PC-3 (cell line): Measurements from ENCODE around the gene UPF2. TPM values are rescaled to one million over a fixed set of nuclear protein-coding genes. Genes with fewer than 3 reads are reported as not detected.

Source experiments
- ATAC-seq: fragments of 200-7000 bp; cut with Tn5 transposase; 2 replicates; pipeline ENCODE4 v1.9.1; 2020; ENCODE audit warnings: mild to moderate bottlenecking, moderate library complexity
- BruUV-seq: library from RNA; stranded (reverse); fragments of 400-500 nt; replicated peaks from 2 replicates; lab custom pipeline; 2021; lab: Mats Ljungman, UMichigan
- CTCF ChIA-PET: fragments of 300-600 bp; sonication (Branson Sonifier 250); formaldehyde crosslinking; loops from one replicate; lab custom pipeline; 2022; ENCODE audit warnings: antibody characterized with exemption; lab: Charles Lee
- POLR2A ChIA-PET: fragments of 300-600 bp; sonication (Branson Sonifier 250); formaldehyde crosslinking; loops from one replicate; lab custom pipeline; 2022; ENCODE audit warnings: antibody characterized with exemption; ENCODE audit not compliant: unreplicated experiment; lab: Charles Lee
- DNase-seq: peaks from one replicate; pipeline ENCODE4 v3.0.0-alpha.2; 2015
- H2AFZ ChIP-seq: fragments of 300-600 bp; sonication (generic); 2 replicates; pipeline ENCODE4 v1.6.0; 2016; ENCODE audit warnings: antibody characterized with exemption, low read length
- H3F3A ChIP-seq: fragments of 300-600 bp; sonication (generic); one replicate; pipeline ENCODE4 v1.6.0; 2017; ENCODE audit warnings: antibody characterized with exemption, low read length, control low read depth, mild to moderate bottlenecking; ENCODE audit not compliant: unreplicated experiment
- H3K27ac ChIP-seq: fragments of 300-600 bp; sonication (generic); 2 replicates; pipeline ENCODE4 v1.5.1; 2016; ENCODE audit warnings: mild to moderate bottlenecking, low read length
- H3K27me3 ChIP-seq: fragments of 300-600 bp; sonication (generic); 2 replicates; pipeline ENCODE4 v1.6.1; 2016; ENCODE audit warnings: low read length, mixed read lengths
- H3K36me3 ChIP-seq: fragments of 300-600 bp; sonication (generic); 2 replicates; pipeline ENCODE4 v1.6.1; 2016; ENCODE audit warnings: low read depth, mixed run types, low read length, mixed read lengths
- H3K4me1 ChIP-seq: fragments of 300-600 bp; sonication (generic); 2 replicates; pipeline ENCODE4 v1.5.1; 2016; ENCODE audit warnings: low read length; ENCODE audit not compliant: insufficient read depth
- H3K4me2 ChIP-seq: fragments of 300-600 bp; sonication (generic); 2 replicates; pipeline ENCODE4 v1.6.0; 2016; ENCODE audit warnings: low read length
- H3K4me3 ChIP-seq: fragments of 300-600 bp; sonication (generic); 2 replicates; pipeline ENCODE4 v1.5.1; 2016; ENCODE audit warnings: mild to moderate bottlenecking, low read length, mixed read lengths
- H3K79me2 ChIP-seq: fragments of 300-600 bp; sonication (generic); 2 replicates; pipeline ENCODE4 v1.6.1; 2017; ENCODE audit warnings: low read length, mixed read lengths
- H3K9ac ChIP-seq: fragments of 300-600 bp; sonication (generic); 2 replicates; pipeline ENCODE4 v1.6.0; 2016; ENCODE audit warnings: mild to moderate bottlenecking, low read length
- H3K9me2 ChIP-seq: fragments of 300-600 bp; sonication (generic); replicated peaks from 2 replicates; pipeline ENCODE4 v1.6.1; 2016; ENCODE audit warnings: mixed run types, low read length, mixed read lengths
- H3K9me3 ChIP-seq: fragments of 300-600 bp; sonication (generic); 2 replicates; pipeline ENCODE4 v1.6.1; 2016; ENCODE audit warnings: low read length, mixed read lengths
- H4K20me1 ChIP-seq: fragments of 300-600 bp; sonication (generic); 2 replicates; pipeline ENCODE4 v1.6.1; 2016; ENCODE audit warnings: low read length, mixed read lengths
- EZH2 ChIP-seq: fragments of 300-600 bp; sonication (generic); IDR thresholded peaks from one replicate; pipeline ENCODE4 v1.6.1; 2017; ENCODE audit warnings: antibody characterized with exemption, mild to moderate bottlenecking, low read length; ENCODE audit not compliant: unreplicated experiment
- EZH2phosphoT487 ChIP-seq: fragments of 300-600 bp; sonication (generic); IDR thresholded peaks from 2 replicates; pipeline ENCODE4 v1.6.1; 2018; ENCODE audit warnings: mild to moderate bottlenecking, antibody characterized with exemption, low read length, borderline replicate concordance
- intact Hi-C: fragments of 100-400 bp; cut with micrococcal nuclease; formaldehyde crosslinking; loops from 2 replicates; pipeline ENCODE4 v1.9.0; 2023
- total RNA-seq: library from RNA; depleted of rRNA; stranded (reverse); fragments of >200 nt; gene quantifications from 2 replicates; pipeline ENCODE4 v1.2.3, GENCODE V29; 2014
- TF ChIP-seq, protein P1 (sequence below): fragments of 300-600 bp; sonication (generic); conservative IDR thresholded peaks from 2 replicates; pipeline ENCODE4 v1.5.1; 2017; ENCODE audit warnings: antibody characterized with exemption, low read depth, mild to moderate bottlenecking, low read length

UPF2 gene
- total RNA-seq, 1 experiment from 2014 or later, result 12.0 TPM

DNA sequence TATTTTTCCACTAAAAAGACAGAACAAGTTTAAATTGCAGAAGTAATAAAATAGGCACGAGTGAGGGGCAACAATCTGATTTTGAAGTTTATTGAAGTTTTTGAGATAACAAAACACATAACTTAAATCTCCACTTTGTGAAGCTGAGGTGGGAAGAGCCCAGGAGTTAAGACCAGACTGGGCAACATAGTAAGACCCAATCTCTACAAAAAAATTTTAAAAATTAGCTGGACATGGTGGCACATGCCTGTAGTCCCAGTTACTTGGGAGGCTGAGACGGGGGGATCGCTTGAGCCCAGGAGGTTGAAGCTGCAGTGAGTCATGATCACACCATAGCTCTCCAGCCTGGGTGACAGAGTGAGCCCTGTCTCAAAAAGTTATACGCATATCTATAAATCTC, 11.2 kb downstream of the UPF2 start:
- intact Hi-C loops, result no loop called here
- Histone ChIP-seq H3K9ac (no peak overlapping the region), H3K4me3 (no peak overlapping the region), H3K9me2 (no peaks in the 10 kb centered on the region), H3F3A (no peaks in the 10 kb centered on the region), H3K27ac (no peak overlapping the region), H3K36me3 (no peaks in the 10 kb centered on the region; the same call in 1 of the 2 replicates), H3K4me2 (no peak overlapping the region), H3K79me2 (peaks cover 34% of the 10 kb centered on the region), H3K4me1 (no peaks in the 10 kb centered on the region), H3K9me3 (no peaks in the 10 kb centered on the region), H3K27me3 (no peaks in the 10 kb centered on the region), H4K20me1 (no peaks in the 10 kb centered on the region), H2AFZ (no peak overlapping the region)
- no TSS peak for BruUV-seq
- no peak for DNase-seq
- ChIA-PET POLR2A (no interaction called here), CTCF (no interaction called here)
- no peak for ATAC-seq
- TF ChIP-seq, protein P1, sequence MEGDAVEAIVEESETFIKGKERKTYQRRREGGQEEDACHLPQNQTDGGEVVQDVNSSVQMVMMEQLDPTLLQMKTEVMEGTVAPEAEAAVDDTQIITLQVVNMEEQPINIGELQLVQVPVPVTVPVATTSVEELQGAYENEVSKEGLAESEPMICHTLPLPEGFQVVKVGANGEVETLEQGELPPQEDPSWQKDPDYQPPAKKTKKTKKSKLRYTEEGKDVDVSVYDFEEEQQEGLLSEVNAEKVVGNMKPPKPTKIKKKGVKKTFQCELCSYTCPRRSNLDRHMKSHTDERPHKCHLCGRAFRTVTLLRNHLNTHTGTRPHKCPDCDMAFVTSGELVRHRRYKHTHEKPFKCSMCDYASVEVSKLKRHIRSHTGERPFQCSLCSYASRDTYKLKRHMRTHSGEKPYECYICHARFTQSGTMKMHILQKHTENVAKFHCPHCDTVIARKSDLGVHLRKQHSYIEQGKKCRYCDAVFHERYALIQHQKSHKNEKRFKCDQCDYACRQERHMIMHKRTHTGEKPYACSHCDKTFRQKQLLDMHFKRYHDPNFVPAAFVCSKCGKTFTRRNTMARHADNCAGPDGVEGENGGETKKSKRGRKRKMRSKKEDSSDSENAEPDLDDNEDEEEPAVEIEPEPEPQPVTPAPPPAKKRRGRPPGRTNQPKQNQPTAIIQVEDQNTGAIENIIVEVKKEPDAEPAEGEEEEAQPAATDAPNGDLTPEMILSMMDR, result no peak
- TF ChIP-seq EZH2phosphoT487, result no peak
- no peak for TF ChIP-seq EZH2

DNA sequence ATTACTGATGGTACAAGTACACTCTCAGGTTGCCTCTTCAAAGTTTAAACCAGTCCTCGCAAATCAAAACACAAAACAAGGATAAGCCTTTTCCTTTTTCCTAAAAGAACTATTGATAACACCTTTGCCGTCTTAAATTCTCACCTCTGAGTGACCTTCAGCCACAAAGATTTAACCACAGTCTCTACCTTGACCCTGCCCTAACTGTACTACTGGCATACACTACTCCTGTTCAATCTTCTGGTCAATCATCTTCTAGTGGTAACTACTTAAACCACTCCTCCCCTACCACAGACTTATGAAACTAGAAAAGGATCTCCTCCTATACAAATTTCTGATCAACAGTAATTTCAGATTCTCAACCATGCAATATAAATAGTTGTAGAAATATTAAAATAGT, 15.1 kb downstream of the UPF2 start:
- Histone ChIP-seq H3K4me2 (no peak overlapping the region), H3K36me3 (no peaks in the 10 kb centered on the region; the same call in 1 of the 2 replicates), H3K4me3 (no peak overlapping the region), H3K9me2 (no peaks in the 10 kb centered on the region), H3F3A (no peaks in the 10 kb centered on the region), H3K9ac (no peak overlapping the region), H3K4me1 (no peaks in the 10 kb centered on the region), H4K20me1 (no peaks in the 10 kb centered on the region), H3K27me3 (no peaks in the 10 kb centered on the region), H3K9me3 (no peaks in the 10 kb centered on the region), H2AFZ (no peak overlapping the region), H3K27ac (no peak overlapping the region), H3K79me2 (peaks cover 38% of the 10 kb centered on the region)
- ATAC-seq, result no peak
- CTCF ChIA-PET, result no interaction called here
- BruUV-seq, result no TSS peak
- POLR2A ChIA-PET, result no interaction called here
- TF ChIP-seq, protein P1, result no peak
- TF ChIP-seq EZH2, result no peak
- no peak for TF ChIP-seq EZH2phosphoT487
- intact Hi-C loops, result no loop called here
- no peak for DNase-seq

DNA sequence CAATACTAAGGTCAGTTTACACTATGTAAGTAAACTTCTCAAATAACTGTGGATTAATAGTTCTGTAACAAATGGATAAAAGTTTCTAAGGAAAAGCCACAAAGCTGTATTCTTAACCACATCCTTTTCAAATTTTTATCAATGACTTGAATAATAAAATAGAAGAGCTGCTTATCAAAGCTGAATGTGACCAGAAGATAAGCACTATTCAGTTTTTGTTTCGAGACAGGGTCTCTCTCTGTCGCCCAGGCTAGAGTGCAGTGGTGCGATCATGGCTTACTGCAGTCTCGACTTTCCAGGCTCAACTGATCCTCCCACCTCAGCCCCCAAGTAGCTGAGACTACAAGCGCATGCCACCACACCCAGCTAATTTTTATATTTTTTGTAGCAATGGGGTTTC, 17.0 kb downstream of the UPF2 start:
- H3K9me2 ChIP-seq, result no peaks in the 10 kb centered on the region
- H3K27me3 ChIP-seq, result no peaks in the 10 kb centered on the region
- H2AFZ ChIP-seq, result no peak overlapping the region
- H3K9ac ChIP-seq, result no peak overlapping the region
- H4K20me1 ChIP-seq, result no peaks in the 10 kb centered on the region
- POLR2A ChIA-PET, result no interaction called here
- H3K9me3 ChIP-seq, result no peaks in the 10 kb centered on the region
- no peaks in the 10 kb centered on the region for H3K4me1 ChIP-seq
- no peaks in the 10 kb centered on the region; the same call in 1 of the 2 replicates for H3K36me3 ChIP-seq
- intact Hi-C loops, result no loop called here
- H3K27ac ChIP-seq, result no peak overlapping the region
- no peak for TF ChIP-seq EZH2
- no peak for TF ChIP-seq EZH2phosphoT487
- TF ChIP-seq, protein P1, result no peak
- DNase-seq (no peak), ATAC-seq (no peak)
- BruUV-seq, result no TSS peak
- H3F3A ChIP-seq, result no peaks in the 10 kb centered on the region
- peaks cover 43% of the 10 kb centered on the region for H3K79me2 ChIP-seq
- no peak overlapping the region for H3K4me2 ChIP-seq
- H3K4me3 ChIP-seq, result no peak overlapping the region
- CTCF ChIA-PET, result no interaction called here
